ENCODE results near the gene SHROOM3. TPM values are rescaled to one million over a fixed set of nuclear protein-coding genes. Genes with fewer than 3 reads are reported as not detected.

Gene SHROOM3
- total RNA-seq, 1 donor from 2014 or later: 66.6 TPM

DNA sequence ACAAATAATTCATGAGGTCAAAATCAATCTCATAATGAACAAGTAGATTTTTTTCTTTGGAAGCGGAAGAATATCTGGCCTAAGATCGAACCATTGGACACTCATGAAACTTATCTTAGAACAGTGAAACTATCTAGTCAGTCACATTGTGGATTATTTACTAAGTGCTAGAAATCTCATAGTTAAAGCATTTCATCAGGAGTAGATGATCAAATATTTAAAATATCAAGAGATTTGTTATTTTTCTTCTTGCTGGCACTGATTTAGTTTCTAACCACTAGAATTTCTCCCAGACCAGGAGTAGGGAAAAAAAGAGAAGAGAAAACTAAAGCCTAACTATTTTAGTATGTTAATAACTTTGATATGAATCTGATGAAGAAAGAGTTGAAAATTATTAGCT lies 105.5 kb downstream of the SHROOM3 start:
- no peak for DNase-seq (ENCODE audit: low read depth)

DNA sequence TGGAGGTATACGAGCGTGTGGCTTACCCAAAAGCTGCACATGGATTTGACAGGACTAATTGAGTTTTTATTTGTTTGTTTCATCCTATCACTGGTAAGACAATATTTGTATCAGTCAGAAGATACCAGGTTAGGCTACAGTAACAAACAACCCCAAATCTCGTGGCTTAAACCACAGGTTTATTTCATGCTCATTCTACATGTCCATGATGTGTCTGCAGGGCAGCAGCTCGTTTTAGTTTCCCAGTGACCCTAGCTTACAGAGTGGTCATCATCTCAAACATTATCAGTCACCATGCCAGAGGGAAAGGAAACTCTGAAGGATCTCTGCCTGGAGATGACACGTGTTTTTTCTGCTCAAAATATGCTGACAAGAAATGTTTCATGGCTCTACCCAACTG lies 108.3 kb downstream of the SHROOM3 start:
- DNase-seq (ENCODE audit: low read depth): no peak

DNA sequence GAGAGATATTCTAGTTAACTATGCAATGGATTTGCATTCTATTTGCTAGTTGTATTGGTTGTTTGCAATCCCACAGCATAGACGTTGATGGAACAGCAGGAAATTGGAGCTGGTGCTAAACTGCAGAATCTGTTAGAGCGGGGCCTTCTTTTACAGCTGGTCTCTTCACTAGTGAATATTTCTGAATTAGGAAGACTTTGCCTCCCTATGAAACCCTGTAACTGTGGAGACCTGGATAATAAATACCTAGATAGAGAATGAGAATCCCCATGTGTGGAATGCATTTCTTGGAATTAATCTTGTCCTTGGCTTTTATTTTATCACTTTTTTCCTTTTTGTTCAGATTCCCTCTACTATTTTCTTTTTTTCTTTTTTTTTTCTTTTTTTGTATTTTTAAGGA lies 109.7 kb downstream of the SHROOM3 start:
- DNase-seq (ENCODE audit: low read depth): no peak

DNA sequence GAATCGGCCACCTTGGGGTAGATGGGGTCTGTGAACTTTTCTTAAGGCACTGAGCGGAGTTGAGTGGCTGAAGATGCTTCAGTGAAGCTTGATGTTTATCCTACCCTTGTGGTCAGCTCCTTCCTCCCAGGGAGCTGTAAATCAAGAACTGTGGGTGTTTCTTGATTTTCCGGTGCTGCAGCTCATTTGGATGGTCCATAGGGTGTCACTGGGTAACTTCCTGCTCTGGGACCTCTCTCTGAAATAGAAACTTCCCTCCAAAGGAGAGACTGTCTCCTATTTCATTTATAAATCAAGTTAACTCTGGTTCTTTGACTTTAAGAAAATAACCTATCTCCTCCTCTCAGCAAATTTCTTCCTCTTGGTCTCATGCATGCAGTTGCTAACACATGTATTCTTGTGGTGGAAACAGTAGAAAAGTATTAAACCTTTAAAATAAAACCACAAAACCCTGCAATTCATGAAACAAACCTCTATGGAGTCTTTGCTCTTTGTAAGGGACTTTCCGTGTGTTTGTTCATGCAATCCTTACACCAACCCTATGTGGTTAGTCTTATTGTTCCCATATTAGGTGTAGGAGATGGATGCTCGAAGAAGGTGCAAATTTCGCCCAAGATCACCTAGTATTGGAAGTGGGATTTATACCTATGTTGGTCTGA lies 110.3 kb downstream of the SHROOM3 start:
- peak; percentile 85 for DNase-seq (ENCODE audit: low read depth)

DNA sequence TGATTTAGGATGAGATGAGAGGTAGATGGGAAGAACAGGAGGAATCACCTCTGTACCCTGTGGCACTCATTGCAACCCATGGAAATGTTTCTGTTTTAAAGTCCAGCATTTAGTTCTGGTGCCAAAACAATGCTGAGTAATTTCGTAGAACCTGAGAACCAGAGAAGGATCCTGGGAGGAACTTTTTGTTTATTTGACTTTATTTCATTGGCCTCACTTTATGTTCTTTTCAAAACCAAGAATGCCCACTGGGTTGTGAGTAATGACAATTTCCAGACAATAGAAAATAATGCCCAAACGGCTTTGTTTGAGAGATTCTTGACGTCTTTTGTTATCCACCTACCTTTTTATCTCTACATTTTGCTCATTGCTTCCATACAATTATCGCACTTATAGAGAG lies 111.3 kb downstream of the SHROOM3 start:
- DNase-seq (ENCODE audit: low read depth): peak; percentile 68

DNA sequence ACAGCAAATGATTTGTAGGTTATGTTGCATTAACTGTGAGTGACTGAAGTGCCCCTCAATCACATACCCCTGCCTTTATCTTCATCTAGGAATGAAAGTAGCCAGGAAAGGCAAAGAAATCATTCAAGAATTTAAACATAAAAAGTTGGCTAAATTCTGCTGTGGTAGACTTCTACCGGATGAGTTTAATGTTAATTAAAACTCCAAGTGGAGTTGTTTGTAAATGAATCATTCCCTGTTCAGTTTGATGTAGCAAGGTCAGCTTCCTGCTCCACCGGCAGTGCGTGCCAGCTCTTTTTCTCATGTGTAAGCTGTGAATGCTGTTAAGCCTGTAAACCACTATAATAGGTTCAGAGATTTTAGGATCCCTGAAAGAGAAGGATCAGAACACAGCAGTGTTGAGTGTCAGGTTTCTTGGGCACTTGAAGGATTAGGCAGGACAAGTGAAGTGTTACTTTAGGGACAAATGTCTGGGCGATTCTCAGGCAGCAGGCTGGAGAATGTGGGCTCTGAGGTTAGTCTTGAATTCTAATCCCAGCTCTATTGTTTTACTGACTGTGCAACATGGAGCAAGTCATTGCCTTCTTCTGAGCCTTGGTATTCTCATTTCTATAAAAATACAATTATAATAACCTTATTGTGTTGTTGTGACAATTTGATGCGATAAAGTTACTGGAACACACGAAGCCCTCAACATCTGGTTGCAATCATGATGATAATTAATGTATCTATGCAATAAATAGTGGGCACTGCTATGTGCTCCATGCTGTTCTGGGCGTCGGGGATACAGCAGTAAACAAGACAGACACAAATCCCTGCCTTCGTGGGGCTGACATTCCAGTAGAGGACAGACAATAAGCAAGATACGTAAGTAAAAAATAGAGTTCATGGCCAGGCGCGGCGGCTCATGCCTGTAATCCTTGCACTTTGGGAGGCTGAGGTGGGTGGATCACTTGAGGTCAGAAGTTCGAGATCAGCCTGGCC lies 112.0 kb downstream of the SHROOM3 start:
- peak; percentile 98 for DNase-seq (ENCODE audit: low read depth)

DNA sequence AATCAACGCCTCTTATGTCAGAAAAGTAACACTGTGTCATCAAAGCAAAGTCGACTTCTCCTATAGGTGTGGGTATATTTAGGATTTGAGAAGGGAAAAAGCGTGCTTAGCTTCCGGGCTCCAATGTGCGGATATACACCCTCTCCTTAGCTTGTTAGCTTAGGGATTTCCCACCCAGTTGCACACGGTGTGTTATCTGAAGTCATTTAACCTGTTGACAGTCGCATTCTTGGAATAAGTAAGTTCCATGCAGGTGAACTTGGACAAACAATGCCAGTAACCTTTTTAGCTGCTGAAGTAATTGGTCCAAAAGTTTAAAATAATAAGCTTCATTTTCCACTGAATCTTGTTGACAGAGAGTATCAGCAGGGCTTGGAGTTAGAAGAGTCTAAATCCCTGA lies 113.7 kb downstream of the SHROOM3 start:
- DNase-seq (ENCODE audit: low read depth): peak; percentile 51

DNA sequence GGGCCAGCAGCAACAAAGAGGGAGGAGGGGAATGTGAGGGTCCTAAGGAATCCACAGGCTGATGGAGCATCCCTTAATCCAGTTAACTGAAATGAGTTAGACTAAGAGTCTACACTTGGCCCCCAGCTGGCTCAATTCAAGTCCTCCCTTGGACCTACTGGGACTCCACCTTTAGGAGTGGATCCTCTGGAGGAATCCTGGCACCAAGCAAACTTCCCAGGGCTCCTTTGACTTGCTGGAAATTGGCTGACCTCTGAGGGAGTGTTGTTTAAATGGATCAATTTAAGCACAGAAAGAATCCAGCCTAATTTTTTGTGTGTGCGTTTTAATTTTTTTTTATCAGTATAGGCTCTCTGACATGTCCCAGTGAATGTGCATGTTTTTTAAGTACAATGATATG lies 114.7 kb downstream of the SHROOM3 start:
- DNase-seq (ENCODE audit: low read depth): no peak

DNA sequence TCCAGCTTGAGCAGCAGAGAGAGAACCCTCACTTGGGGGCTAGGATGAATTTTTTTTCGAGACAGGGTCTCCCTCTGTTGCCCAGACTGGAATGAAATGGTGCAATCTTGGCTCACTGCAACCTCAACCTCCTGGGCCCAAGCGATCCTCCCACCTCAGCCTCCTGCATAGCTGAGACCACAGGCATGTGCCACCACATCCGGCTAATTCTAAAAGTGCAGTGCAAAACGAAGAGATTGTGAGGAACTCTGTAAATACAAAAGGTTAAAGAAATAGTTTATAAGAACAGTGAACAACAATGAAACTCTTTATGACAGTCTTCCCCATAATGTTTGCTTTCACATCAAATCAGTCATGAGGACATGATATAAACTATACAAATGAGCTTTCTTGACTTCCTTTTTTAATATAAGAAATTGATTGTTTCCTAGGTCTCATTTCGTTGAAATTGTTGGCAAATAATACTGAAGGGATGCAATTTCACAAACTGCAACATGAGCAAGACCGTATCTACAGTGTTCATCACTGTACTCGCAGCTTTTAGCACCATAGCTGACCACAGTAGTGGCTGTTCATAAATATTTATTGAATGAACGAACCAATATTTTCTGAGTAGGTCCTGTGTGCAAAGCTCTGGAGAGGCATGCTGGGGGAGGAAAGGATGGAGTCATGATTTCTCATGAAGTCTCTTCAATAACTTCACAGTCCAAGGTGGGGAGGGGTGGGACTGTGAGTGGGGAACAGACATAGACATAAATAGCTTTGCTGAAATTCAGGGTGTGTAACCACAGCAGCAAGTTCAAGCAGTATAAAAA lies 116.1 kb downstream of the SHROOM3 start:
- DNase-seq (ENCODE audit: low read depth): no peak

DNA sequence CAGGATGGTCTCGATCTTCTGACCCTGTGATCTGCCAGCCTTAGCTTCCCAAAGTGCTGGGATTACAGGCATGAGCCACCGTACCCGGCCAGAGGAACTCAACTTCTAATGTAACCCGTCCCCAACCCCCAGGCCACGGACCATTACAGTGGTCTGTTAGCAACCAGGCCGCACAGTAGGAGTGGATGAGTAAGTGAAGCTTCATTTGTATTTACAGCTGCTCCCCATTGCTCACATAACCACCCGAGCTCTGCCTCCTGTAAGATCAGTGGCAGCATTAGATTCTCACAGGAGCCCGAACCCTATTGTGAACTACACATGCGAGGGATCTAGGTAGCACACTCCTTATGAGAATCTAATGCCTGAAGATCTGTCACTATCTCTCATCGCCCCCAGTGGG lies 119.6 kb downstream of the SHROOM3 start:
- no peak for DNase-seq (ENCODE audit: low read depth)

DNA sequence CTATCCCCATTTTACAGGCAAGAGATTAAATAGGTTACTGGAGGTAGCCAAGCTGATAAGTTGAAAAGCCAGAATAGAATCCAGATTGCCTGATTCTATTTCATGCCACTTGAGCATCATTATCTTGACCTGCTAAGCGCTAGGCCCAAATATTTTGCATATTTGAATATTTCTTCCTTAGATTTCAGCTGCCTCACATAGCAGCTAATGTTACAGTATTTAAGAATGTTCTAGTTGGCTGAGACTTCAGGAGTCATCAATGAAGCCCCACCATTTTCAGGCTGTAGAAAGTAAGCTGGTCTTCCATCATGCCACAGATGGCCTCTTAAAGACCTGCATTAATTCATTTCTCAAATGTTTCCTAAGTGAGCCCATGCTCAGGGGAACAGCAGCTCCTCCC lies 121.4 kb downstream of the SHROOM3 start:
- no peak for DNase-seq (ENCODE audit: low read depth)

DNA sequence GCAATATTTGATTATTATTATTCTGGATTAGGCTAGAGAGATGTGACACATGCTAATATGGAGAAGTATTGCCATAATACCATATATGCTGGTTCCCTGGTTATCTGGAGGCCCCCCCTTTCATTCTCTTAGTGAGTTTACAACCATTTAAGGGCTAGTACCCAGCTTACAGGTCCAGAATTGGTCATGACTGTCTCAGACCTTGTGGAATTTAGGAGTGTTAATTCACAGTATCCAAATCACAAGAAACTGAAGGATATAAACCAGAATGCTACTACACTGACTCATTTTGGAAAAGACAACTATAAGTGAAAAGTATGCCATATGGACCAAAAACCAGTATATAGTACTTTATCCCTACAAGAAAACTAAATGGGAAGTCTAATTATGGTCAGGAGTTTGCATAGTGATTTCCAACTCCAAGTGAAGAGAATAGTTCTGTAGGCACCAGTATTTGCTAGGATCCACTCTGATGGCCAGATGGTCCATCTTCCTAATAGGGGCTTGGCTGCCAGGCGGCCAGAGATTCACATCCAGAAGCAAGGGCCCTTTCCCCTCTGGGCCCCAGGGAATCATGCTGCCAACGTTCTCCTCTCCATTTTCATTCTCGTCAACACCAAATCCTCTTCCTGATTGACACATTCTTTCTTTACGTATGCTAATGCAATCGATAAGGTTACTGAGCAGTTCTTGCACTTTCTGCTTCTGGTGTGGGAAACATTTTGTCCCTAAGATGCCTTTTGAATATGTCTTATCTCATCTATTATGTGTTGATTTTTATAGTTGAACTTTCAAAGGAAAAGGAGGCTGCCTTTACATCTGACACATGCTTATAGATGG lies 123.6 kb downstream of the SHROOM3 start:
- DNase-seq (ENCODE audit: low read depth): no peak

DNA sequence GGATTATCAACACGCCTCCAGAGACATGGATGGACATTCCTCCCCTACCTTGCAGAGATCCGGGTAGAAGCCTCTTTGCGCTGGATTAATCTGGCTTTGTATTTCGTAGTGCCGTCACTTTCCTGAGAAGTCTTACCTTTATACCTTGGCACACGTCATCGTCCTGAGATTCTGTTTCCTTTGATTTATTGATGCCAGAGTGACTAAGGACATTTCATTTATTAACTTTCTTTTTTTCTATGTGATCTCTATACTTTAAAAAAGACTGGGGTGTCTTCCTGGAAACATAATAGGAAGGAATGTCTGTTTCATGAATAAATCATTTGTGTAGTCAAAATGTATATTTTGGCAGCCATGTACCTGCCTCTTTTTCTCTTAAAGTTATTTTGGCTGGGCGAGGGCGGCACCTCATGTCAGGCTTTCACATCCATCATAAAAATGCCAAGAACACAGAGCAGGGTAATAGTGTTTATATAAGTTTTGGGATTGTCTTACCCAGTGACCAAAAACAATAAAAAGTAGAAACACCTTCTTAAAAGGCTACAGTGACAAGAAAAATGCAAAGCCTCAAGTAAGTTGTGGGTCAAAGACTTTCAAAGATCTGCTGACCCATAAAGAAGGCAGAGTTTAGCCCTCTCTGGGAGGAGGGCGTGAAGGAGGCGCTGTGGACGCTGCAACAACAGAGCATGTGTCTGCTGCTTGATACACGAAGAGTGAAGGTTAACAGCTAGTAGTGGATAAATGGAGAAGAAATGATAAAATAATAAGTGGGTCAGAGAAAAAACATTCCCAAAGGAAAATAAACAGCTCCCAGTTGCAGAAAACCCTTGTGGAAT lies 124.4 kb downstream of the SHROOM3 start:
- peak; percentile 50 for DNase-seq (ENCODE audit: low read depth)

DNA sequence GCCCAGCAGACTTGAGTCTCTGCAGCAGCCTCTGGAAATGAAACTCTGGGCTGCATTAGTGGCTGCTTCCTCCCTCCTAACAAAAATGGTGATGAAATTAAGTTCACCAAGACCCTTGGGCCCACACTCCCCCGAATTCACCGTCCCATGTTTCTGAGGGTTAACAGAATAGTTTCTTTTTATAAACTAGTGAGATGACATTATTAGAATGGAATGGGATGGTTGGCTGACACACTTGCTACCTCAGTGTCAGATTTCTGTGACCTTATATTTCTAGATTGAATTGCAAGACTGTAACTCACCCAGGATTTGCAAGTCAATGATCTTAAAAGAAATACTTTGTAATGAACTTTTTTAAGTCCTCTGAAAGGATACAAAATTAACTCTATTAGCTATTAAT lies 127.1 kb downstream of the SHROOM3 start:
- DNase-seq (ENCODE audit: low read depth): peak; percentile 94

DNA sequence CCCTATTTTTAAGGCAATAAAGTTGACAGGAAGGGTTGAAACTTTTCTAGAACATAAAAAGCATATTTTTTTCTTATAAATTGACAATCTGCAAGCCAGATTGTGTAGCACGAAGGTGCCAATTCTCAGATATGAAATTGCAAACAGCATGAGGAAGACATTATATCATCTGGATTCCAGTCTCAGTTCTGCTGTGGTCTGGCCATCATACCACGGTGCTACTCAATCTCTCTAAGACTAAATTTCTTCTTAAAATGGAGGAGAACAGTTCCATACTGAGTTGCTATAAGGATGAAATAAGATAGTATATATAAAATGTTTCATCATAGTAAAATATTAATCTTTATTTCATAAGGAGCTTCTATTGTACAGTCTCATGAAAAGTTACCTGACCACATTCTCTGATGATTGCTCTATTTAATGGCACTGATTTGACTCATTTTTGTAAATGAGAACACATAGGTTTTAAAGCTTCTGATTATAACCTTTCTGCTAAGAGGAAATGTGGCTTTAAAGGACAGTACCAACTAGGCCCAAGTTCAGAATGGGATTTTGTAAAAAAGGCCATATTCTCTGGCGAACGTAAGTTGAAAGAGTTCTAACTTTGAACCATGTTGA lies 127.9 kb downstream of the SHROOM3 start:
- no peak for DNase-seq (ENCODE audit: low read depth)

DNA sequence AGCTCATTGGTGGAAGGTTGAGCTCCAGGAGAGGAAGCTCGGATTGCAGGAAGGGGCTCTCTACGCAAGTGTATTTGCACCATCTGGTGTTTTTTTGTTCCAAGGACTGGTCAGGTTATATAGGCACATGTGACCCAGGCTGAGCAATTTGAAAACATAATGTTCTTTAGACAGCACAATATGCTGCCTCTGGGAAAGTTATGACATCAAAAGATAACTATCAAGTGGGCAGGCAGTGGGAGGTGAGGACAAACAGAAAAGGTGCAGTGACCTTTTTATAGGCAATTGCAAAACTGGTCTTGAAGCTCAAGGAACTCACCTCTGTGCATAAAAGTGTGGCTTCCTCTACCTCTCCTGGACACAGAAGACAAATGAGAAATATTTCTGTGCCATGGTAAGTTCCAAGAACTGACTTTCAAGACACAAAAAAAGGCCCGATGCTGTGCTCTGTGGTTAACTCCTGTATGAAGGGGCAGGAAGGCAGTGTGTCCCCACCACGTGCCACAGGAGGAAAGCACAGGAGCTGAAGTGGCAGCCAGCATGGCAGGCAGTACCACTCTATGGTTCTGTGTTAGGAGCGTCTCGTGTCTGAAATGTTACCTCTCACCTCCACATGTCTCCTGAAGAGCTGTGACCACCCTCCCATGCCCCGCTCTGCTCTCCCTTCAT lies 128.6 kb downstream of the SHROOM3 start:
- DNase-seq (ENCODE audit: low read depth): peak; percentile 75

DNA sequence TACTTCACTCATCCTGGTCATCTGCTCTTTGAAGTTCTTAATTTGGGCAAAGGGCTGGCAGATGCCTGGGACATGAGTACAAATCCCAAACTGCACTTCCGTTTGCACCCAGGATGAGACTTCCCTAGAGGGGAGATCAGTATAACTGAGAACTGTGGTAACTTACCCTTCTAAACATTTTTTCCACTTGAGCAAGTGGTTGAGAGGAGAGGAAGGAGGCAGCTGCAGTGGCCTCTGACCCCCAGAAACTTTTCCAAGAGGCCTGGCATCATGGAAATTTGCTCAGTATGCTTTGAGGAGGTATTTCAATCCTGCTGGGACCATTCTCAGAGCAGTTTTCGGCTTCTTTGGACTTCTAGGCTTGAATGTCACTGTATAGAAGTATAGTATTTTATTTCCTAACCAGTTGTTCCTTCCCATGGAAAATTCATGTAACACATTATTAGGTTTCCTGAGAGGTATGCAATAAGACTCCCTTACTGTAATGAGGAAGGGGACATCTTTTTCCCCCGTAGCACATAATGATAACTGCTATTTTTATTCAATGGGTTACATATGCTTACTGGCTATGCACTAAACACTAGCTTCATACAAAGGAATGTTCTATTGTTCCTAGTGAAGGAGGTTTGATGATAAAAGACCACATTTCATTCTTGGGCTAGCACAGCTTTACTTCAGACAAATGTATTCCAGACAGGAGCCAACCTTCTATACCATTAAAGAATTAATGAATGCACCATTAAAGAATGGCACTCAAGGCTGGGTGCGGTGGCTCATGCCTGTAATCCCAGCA lies 129.3 kb downstream of the SHROOM3 start:
- no peak for DNase-seq (ENCODE audit: low read depth)

DNA sequence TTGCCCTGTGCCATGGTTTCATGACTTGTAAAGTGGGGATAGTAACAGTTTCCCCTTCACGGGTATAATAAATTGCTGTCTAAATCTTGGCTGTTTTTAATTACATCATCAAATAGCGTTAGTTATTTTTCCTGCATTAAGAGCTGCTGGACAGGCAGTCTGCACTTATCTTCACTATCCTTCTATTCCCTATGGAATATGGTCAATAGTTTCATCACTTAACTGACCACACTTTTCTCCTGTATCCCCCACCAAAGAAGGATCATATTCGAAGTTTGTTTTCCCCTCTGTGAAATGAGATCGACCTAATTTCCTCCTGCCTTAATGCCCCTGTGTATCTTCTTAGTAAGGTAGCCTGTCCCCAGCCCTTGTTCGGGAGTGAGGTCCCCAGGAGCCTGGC lies 133.2 kb downstream of the SHROOM3 start:
- DNase-seq (ENCODE audit: low read depth): no peak

DNA sequence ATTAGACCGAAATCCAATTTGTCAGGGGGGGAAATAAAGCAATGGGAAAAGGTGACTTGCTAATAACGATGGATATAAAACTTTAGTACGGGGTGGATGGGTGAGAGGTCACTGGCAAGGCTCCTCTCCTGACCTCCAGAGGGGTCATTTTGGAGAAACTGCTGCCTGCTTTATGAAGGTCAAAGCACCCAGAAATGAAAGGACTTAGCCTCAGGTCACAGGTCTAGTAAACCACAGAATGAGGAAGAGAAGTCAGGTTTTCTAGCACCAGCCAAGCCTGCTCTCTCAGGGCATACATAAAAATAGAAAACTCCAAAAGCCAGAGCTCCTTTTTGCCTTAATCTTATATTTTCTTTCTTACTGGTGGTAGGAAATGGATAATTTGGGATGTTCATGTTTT lies 134.2 kb downstream of the SHROOM3 start:
- DNase-seq (ENCODE audit: low read depth): peak; percentile 57
